IPS-18c (cell line): ENCODE results near the gene SLC49A4.
A peak's percentile ranks its signal among the peaks of the same experiment; 100 is the strongest.
"Not testable (repeated sequence)": the region's sequence is repeated elsewhere in the genome, so short reads cannot be mapped to it uniquely, and the experiment has no call there.

Experiments used
- H3K4me3 ChIP-seq: 2 replicates; pipeline ENCODE4 v1.7.0; 2013; ENCODE audit warnings: low read depth, mild to moderate bottlenecking, low read length, moderate library complexity; ENCODE audit not compliant: insufficient read depth
- H3K9me3 ChIP-seq: one replicate; pipeline ENCODE4 v1.6.1; 2013; ENCODE audit warnings: mild to moderate bottlenecking, low read length, moderate library complexity; ENCODE audit not compliant: control insufficient read depth, insufficient read depth

The SLC49A4 gene, protein sequence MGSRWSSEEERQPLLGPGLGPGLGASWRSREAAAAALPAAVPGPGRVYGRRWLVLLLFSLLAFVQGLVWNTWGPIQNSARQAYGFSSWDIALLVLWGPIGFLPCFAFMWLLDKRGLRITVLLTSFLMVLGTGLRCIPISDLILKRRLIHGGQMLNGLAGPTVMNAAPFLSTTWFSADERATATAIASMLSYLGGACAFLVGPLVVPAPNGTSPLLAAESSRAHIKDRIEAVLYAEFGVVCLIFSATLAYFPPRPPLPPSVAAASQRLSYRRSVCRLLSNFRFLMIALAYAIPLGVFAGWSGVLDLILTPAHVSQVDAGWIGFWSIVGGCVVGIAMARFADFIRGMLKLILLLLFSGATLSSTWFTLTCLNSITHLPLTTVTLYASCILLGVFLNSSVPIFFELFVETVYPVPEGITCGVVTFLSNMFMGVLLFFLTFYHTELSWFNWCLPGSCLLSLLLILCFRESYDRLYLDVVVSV

DNA sequence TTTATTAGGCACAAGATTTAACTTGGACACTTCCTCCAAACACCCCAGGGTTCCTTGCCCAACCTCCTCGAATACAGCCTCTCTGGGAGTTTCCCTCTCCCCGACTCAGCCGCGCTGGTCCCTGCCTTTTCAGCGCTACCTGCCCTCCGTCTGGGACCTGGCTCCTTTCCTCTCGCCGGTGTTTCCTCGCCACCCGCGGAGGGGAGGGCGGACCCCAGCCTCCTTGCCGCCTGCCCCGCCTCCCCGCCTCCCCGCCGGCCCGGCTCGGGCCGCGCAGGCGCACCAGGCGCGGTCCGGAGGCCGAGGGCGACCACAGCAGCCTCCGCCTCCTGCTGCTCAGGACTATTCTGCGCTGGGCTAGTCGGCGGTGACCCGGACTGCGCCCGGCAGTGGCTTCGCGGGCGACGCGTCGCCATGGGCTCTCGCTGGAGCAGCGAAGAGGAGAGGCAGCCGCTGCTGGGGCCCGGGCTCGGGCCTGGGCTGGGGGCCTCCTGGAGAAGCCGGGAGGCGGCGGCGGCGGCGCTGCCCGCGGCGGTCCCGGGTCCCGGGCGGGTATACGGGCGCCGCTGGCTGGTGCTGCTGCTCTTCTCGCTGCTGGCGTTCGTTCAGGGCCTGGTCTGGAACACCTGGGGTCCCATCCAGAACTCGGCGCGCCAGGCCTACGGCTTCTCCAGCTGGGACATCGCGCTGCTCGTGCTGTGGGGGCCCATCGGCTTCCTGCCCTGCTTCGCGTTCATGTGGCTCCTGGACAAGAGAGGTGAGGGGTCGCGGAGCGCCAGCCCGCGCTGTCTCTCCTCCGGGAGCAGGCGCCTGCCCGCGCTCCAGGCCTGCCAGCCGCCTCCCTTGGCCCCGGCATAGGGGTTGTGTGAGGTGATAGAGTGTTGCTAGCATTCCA, at the start of gene SLC49A4:
SLC49A4 (plus strand) TSS at position 291 of the 895 bp plus-strand sequence; CDS start at position 415, 124 bp downstream.
- Histone ChIP-seq H3K4me3 (peak within 1 kb of the TSS; percentile 60), H3K9me3 (no peaks in the 10 kb centered on the region)

DNA sequence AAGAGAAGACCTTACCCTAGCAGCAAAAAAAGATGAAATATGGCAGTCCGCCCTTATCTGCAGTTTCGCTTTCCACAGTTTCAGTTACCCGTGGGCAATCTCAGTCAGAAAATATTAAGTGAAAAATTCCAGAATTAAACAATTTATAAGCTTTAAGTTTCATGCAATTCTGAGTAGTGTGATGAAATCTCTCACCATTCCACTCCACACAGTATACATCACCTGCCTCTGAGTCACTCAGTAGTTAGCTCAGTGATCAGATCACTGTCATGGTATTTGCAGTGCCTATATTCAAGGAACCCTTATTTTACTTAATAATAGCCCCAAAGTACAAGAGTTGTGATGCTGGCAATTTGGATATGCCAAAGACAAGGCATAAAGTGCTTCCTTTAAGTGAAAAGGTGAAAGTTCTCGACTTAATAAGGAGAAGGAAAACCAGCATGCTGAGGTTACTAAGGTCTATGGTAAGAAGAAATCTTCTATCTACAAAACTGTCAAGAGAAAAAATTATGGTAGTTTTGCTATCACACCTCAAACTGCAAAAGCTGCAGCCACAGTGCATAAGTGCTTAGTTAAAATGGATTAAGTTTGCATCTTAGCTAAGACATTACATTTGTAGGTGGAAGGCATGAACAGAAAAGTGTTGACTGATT, 49.4 kb upstream of the SLC49A4 start:
- Histone ChIP-seq H3K4me3 (no peak overlapping the region), H3K9me3 (no peaks in the 10 kb centered on the region)

DNA sequence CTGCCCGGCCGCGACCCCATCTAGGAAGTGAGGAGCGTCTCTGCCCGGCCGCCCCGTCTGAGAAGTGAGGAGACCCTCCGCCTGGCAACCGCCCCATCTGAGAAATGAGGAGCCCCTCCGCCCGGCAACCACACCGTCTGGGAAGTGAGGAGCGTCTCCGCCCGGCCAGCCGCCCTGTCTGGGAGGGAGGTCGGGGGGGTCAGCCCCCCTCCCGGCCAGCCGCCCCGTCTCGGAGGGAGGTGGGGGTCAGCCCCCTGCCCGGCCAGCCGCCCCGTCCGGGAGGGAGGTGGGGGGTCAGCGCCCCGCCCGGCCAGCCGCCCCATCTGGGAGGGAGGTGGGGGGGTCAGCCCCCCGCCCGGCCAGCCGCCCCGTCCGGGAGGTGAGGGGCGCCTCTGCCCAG, 47.6 kb upstream of the SLC49A4 start:
- not testable (repeated sequence) for H3K4me3 ChIP-seq, H3K9me3 ChIP-seq

DNA sequence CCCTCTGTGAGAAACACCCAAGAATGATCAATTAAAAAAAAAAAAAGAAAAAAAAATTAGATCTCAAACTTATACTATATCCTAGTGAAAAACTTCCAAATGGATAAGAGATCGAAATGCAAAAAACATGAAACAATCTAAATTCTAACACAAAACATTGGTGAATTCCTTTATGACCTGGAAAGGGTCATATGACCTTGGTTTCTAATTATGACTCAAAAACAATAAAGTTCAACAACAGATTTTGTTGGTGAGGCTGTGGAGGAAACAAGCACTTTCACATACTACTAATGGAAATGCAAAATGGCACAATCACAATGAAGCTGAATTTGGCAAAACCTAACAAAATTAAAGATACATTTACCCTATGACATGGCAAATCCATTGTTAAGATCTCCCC, 46.5 kb upstream of the SLC49A4 start:
- Histone ChIP-seq H3K9me3 (no peaks in the 10 kb centered on the region), H3K4me3 (no peak overlapping the region)

DNA sequence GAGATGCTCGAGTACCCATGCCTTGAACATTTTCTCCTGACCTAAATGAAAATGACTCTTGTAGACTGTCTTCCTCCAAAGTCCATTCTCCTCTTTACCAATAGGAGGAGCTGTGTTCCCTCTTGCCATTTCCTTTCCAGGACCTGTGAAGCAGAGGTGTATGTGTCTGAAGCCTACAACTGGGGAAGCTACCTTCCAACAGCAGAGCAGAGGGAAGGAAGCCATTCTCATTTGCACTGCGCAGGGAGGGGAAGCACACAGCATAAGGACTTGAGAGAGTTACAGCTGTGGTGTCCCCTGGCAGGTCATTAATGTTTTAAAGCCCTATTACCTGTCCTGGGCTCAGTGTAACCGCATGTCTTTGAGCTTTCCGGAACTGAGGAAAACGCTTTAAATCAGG, 39.9 kb upstream of the SLC49A4 start:
- Histone ChIP-seq H3K4me3 (no peak overlapping the region), H3K9me3 (no peaks in the 10 kb centered on the region)

DNA sequence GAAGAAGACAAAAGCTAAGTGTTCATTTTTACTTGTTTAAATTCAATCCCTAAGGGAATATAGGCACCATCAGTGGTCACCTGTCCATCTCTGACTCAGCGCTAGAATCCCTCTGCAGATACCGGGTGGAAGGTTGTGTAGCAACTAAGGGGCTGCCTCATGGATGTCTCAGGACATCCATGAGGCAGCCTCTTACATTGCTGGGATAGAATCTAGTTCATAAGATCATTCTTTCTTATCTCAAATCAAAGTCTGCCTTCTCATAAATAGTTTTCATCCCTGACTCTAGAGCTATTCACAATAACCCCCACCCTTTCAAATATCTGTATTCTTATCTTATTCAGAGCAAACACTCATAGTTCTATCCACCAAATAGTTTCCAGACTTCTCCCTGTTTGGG, 39.4 kb upstream of the SLC49A4 start:
- H3K4me3 ChIP-seq, result no peak overlapping the region

DNA sequence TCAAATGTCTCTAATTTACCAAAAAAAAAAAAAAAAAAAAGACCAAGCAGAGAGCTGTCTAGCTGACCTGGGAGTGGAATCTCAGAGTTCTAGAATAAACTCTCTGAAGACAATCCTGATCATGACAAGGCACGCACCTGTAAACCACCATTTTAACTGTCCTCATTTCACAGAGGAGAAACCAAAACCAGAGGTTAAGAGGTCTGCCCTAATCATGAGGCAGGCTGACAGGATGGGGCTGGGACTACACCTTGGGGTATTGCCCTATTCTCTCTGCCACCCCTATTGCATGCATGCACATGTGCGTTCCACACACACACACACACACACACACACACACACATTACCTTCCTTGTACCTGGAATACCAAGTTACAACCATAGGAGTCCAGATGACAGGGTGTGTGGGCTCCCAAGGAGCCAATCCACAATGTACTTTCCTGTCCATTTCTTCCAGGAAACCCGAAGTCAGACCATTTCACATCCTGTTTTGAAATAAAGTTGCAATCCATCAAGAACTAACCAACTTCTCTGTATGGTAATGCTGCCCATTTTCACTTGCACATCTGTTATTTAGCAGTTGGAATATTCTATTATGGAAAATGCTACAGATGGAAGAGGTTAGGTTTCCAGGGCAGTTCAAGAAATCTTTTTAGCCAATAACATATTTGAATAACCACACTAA, 35.9 kb upstream of the SLC49A4 start:
- Histone ChIP-seq H3K9me3 (no peaks in the 10 kb centered on the region), H3K4me3 (no peak overlapping the region)

More for the DNA sequence above, 39.4 kb upstream of the SLC49A4 start:
- H3K9me3 ChIP-seq, result no peaks in the 10 kb centered on the region

DNA sequence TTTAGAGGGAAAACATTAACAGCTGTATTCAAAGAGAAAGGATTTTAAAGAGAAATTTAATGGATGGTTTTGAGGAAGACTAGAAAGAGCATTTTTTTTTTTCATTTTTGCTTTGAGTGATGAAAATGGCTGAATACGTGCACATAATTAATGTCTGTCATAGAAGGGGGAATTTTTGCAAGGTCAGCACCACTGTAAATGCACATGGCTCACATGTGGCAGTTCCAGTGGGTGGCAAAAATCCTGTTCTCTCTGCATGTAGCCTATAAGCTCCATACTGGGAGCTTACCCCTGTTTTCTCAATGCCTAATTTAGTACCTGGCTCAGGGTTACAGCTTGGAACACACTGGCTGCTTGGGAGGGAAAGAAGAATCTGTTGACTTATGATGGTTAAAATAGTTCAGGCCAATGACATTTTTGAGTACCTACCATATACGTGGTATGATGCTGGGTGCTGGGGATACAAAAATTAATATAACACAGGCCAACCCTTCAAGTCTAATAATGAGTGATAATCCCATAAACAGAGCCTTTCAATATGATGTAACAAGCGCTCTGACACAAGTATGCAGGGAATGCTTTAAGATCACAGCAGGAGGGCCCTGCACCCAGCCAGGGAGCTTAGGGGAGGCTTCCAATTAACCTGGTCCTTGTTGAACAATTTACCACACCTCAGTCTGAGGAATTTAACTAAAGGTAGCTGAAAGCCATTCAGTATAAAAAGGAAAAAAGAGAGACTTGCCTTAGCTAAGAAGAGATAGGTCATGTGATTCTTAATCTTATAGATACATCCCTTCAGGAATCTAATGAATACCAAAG, 34.2 kb upstream of the SLC49A4 start:
- Histone ChIP-seq H3K4me3 (no peak overlapping the region), H3K9me3 (no peaks in the 10 kb centered on the region)

DNA sequence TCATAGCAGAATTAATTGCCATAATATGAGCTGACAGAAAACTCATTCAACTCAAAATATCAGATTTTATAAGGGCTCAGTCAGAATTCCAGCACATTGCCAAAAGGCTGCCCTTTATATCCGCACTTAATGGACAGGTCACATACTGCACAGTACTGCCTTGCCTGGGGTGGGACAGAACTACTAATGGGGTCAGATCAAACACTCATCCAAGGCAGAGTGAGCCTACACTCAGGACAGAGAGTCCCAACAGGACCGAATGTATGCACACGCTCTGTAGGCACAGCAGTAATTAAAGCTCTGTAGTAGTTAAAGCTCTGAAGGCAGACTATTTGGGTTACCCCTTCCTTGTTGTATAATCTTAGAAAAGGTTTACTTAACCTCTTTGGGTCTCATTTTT, 28.4 kb upstream of the SLC49A4 start:
- no peak overlapping the region for H3K4me3 ChIP-seq
- H3K9me3 ChIP-seq, result no peaks in the 10 kb centered on the region

DNA sequence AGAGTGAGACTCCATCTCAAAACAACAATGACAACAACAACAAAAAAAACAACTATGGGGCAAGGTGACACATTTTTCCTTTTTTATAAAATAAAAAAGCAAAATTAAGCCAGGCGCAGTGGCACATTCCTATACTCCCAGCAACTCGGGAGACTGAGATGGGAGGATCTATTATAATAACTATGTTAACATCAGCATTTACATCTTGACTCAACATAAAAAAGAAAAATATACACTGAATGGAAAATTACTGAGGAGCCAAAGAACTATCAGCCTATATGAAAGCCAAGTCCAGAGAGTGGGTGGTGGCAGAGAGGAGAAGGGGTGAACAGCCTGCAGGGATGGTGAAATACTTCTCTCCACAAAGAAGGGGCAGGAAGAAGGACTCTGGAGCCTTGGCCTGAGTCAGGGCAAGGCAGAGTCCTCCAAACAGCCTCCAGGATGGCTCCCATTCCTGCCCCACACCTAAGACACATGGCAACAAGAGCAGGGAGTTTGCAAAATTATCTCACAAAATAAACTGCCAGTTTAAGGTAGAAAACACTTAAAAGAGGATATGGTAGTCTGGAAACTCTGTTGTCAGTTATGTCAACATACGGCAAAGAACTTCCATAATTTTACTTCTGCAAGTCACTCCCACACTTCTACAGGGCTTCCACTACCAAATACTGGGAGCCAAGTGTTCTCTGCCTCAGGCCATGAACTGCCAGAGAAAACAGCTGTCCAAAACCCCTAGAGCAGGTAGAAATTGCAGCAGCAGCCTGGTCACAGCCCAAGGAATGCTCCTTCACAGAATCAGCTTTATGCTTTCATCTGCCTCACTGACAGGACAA, 27.1 kb upstream of the SLC49A4 start:
- no peaks in the 10 kb centered on the region for H3K9me3 ChIP-seq
- H3K4me3 ChIP-seq, result no peak overlapping the region

DNA sequence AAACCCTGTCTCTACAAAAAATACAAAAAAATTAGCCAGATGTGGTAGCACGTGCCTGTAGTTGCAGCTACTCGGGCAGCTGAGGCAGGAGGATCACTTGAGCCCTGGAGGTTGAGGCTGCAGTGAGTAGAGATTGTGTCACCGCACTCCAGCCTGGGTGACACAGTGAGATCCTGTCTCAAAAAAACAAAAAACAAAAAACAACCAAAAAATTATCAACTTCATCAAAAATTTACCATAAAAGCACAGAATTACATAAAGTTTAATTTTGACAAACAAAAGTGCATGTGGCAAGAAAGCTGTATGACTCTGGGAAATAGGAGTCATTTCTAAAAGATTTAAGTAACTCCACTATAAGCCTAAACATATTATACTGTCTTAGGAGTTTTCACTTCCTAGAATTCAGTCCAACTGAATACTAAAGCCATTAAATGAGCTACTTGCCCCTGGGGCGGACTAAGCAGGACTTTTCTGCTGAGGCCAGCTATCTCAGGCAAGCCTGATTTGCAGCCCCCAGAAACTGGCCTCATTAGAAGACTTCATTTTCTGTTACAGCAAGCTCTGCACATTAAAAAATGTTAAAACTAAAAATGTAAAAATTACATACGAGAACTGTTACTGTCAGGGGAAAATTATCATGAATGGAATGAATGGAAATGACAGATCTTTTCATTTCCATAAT, 24.2 kb upstream of the SLC49A4 start:
- no peaks in the 10 kb centered on the region for H3K9me3 ChIP-seq
- H3K4me3 ChIP-seq, result no peak overlapping the region

DNA sequence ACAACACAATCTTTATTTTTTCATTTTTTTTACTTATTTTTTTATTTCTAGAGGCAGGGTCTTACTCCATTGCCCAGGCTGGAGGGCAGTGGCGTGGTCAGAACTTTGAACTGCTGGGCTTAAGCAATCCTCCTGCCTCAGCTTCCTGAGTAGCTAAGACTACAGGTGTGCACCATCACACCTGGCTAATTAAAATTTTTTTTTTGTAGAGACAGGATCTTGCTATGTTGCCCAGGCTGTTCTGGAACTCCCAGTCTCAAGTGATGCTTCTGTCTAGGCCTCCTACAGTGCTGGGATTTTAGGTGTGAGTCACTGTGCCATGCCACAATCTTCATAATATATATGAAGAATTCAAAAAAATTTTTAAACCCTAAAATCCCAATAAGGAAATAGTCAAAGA, 22.0 kb upstream of the SLC49A4 start:
- H3K4me3 ChIP-seq, result no peak overlapping the region

DNA sequence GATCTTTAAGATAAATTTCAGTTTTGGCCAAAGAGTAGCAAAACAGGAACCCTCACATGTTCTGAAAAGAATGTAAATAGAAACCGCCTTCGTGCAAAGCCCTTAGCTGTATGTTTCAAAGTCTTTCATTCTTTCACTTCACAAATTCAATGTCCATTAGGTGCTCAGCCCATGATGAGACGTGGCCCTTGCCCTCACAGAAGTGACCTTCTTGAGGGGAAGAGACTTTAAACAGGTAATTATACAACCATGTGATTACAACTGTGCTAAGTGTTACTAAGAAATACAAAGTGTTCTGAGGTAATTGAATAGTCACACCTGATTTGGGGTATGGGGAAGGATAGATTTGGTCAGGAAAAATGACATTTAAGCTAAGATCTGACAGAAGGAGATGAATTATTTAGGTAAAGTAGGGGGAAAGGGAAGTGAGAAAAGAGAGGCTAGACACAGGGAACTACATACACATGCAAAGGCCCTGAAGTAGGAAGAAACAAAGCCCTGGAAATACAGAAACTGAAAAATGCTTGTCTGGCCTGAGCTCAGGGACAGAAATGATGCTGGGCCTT, 20.8 kb upstream of the SLC49A4 start:
- no peak overlapping the region for H3K4me3 ChIP-seq
- no peaks in the 10 kb centered on the region for H3K9me3 ChIP-seq

More for the DNA sequence above, 22.0 kb upstream of the SLC49A4 start:
- no peaks in the 10 kb centered on the region for H3K9me3 ChIP-seq

DNA sequence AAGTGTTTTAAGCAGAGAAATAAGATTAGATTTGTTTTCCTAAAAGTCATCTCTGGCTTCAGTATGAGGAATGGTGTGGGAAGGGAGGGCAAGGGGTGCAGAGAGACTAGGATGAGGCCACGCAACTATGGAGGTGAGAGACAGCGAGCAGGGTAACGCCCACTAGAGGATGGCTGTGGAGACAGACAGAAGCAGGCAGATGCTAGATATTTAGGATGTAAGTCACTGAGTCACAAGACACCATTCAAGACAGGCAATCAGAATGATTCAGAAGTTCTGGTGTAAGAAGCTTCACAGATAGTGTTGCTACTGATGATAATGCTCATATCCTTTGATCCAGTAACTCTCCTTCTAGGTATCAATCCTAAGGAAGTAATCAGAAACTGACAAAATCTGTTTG, 20.3 kb upstream of the SLC49A4 start:
- H3K9me3 ChIP-seq, result no peaks in the 10 kb centered on the region
- H3K4me3 ChIP-seq, result no peak overlapping the region
